Stimulated activated CD8-positive, alpha-beta memory T cell treated with anti-CD3 and anti-CD28 coated beads, Interleukin-2, amount 100 ng/mL, for 48 hours (primary cell): Measurements from ENCODE around the gene TTC38.
"Not testable (repeated sequence)": the region's sequence is repeated elsewhere in the genome, so short reads cannot be mapped to it uniquely, and the experiment has no call there.

ENCODE experiments used
- DNase-seq, 2 donors: peaks; one replicate each; pipeline ENCODE4 v3.0.0-alpha.2; 2020; ENCODE audit warnings: low read depth in 2 of 2

The TTC38 gene

DNA sequence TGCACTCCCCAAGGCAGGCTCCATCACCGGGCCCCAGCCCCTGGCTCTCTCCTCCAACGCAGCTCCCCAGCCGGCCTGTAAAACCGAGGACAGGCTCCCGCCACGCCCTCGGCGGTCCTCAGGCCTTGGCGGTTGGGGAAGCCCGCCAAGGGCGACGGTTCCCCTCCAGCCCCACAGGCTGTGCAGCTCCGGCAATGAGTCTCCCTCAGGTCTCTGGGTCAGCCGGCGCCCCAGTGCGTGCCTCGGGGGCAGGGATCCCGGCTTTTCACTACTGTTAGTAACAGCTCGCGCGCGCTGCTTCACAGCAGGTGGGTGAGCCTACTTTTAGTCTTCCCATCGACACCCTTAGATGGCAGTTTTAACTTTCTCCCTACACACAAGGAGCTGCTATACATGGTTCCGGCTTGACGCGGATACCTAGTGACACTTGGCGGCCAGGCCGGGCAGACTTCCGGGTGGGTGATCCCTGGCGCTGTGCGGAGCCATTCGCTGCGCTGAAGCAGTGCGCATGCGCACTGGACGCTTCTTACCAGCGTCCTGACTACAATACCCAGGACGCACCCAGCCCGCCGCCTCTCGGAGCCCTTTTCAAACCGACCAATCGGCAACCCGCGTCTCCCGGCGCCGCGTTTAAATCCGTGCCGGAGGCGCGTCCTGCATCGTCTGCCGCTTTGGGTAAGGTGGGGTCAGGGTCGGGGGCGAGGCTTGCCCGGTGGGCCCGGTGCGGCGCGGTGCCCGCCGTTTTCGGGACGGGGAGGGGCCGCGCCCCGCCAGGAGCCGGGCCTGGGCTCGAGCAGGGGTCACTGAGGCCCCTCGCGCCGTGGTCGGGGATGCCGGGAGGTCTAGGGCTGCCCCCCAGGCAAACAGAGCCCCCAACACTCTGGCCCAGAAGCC, 28.7 kb downstream of the TTC38 start, which contains the start of gene GTSE1:
Gene GTSE1 (plus strand): TSS at position 614 of the 894 bp plus-strand sequence. CDS start 531 bp downstream, outside the sequence.
- DNase-seq, result peak; percentile 96 to 97

DNA sequence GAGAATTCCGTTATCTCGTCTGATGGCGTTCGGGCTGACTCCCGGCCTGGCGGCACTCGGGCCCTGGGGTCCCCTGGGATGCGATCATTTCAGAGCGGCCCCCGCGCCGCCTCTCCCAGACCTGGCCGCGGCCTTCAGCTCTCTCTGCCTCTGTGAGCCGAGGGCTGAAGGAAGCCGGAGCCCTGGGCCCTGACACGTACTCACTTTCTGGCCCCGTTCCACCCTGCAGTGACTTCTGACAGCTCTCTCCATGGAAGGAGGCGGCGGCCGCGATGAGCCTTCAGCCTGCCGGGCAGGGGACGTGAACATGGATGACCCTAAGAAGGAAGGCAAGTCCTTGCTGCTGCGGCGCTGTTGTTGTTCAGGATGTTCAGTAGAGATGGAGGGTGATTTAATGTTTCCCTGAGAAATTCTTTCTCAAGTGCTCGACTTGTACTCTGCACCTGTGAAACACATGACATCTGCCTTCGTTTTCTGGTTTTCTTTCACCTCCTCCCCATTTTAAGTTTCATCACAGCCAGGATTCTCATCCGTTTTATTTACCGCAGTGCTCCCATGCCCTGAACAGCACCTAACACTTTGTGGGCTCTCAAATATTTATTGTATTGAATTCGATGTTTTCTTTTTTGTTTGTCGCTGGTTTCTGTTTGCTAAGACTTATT, 29.5 kb downstream of the TTC38 start:
- DNase-seq, result no peak

DNA sequence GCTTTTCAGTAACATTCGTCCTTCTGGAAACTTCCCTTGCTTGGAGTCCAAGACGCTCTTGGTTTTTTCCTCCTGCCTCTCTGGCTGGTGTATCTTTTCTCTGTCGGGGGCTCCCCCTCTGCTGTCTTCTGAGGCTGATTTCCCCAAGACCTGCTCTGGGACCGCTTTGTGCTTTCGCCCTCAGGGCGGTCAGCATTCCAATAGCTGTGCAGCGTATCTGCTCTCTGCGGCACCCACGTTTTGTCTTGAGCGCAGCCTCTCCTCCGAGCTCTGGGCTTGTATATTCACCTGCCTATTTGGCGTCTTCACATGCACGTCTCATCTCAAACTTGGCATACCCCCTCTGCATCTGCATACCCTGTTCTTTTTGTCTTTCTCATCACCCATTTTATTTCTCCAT, 31.3 kb downstream of the TTC38 start:
- DNase-seq, result no peak

DNA sequence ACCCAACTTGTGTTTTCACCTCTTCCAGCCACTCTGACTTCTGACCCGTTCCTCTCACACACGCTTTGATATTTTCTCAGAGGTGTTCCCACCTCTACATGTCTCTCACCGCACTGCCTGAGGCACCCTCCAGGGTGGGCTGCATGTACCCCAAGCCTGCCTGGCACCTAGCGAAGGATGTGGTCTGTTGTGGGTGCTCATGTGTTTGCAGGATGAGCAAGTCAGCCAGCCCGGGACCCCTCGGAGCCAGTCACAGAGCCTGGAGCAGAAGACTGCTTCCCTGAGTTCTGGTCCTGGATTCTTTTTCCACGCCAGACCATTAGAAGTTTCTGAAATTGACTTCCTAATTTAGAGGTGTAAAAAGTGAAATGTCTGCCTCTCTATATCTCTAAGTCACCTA, 32.7 kb downstream of the TTC38 start:
- no peak for DNase-seq

DNA sequence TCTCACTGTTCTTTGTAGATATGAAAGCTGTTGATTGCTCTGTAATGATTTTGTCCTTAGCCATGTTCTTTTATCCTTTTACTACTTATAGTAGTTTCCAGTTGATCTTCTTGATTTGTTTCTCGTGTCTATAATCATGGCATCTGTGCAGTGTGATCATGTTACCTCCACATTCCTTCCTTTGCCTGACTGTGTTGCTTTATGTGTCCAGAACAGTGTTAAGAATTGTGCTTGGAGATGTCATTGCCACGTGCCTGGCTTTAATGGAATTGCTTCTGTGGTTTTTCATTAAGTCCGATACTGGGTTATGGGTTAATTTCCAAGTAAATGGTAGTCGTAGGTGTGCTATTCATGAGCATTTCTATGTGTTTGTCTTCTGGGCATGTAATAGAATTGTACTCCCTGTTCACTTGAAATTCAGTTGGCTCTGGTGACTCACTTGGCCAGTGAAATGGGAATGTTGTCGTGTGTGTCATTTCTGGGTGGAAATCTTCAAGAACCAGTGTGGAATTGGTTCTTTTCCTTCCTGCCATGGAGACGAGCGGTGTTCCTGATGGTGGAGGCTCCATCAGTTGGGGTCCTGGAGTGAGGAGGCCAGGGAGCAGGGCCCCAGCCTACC, 35.6 kb downstream of the TTC38 start:
- no peak for DNase-seq

DNA sequence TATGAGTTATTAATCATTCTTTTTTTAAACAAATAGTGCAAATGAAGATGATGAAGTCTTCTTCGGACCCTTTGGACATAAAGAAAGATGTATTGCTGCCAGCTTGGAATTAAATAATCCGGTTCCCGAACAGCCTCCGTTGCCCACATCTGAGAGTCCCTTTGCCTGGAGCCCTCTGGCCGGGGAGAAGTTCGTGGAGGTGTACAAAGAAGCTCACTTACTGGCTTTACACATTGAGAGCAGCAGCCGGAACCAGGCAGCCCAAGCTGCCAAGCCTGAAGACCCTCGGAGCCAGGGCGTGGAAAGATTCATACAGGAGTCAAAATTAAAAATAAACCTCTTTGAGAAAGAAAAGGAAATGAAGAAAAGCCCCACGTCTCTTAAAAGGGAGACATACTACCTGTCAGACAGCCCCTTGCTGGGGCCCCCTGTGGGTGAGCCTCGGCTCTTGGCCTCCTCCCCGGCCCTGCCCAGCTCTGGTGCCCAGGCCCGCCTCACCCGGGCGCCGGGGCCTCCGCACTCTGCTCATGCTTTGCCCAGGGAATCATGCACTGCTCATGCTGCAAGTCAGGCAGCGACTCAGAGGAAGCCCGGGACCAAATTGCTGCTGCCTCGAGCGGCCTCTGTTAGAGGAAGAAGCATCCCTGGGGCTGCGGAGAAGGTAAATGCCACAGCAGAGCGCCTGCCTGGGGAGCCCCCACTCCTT, 40.6 kb downstream of the TTC38 start:
- no peak for DNase-seq

DNA sequence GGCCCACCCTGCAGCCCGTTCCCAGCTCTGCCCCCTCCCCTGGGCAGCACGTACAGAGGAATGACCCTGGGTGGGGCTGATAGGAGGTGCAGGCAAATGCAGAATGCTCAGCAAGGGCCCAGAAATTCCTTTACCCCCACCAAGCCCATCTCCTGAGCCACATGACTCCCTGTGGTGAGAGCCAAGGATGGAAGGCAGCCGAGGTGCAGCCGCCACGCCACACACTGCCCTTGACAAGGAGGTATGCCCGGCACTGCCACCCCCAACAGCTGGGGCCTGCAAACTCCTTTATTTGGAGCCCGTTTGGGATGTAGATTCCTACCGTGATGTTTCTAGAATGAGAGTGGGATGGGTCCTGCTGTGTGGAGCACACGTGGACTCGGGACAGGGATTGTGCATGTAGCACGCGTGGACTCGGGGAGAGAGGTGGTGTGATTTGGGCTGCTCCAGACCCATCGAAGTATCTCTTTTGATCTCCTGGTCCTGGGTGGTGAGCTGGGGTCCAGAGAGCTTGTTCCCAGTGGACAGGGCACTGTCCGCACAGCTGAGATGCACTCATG, 41.8 kb downstream of the TTC38 start:
- no peak for DNase-seq

DNA sequence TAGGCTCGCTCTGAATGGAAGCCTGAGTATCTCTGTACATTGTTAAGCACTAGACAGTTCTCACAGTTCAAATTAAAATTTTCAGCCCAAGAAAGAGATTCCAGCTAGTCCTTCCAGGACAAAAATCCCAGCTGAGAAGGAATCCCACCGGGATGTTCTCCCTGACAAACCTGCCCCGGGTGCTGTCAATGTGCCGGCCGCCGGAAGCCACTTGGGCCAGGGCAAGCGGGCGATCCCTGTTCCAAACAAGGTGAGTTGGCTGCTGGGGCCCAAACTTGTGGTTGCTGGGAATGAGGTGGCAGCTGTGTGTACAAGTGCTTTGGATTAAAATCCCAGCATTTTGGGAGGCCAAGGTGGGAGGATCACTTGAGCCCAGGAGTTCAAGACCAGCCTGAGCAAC, 44.2 kb downstream of the TTC38 start:
- DNase-seq, result no peak

DNA sequence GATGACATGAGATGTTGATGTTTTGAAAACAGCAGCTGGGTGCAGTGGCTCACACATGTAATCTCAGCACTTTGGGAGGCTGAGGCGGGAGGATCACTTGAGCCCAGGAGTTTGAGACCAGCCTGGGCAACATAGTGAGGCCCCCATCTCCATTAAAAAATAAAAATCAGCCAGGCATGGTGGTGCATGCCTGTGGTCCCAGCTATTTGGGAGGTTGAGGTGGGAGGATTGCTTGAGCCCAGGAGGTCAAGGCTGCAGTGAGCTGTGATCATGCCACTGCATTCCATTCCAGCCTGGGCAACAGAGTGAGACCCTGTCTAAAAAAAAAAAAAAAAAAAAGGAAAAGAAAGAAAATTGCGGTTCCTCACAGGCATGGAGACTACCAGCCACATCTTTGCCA, 45.0 kb downstream of the TTC38 start:
- not testable (repeated sequence) for DNase-seq

DNA sequence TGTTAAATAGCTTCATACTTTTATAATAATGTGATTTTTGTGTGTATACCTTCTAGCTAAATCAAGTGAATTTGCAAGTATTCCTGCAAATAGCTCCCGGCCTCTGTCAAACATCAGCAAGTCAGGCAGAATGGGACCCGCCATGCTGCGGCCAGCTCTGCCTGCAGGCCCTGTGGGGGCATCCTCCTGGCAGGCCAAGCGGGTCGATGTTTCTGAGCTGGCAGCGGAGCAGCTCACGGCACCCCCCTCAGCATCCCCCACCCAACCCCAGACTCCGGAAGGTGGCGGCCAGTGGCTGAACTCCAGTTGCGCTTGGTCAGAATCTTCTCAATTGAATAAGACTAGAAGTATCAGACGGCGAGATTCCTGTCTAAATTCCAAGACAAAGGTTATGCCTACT, 48.2 kb downstream of the TTC38 start:
- DNase-seq, result no peak

DNA sequence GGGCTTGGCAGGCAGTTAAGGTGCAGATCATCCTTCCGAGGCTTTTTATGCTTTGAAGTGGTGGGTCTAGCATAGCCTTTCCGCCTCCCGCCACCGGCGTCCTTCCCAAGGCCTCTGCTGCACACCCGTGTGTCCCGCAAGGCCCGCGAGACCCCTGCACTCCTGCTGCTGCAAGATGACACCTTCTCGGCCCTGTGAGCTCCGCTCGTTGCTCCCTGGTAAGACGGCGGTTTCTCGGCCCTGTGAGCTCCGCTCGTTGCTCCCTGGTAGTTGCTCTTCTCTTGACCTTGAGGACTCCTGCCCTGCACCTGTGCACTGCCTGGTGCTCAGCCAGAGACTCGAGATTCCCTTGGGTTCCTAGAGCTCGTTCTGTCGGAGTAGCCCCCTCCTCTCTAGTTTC, 49.8 kb downstream of the TTC38 start:
- DNase-seq, result no peak

DNA sequence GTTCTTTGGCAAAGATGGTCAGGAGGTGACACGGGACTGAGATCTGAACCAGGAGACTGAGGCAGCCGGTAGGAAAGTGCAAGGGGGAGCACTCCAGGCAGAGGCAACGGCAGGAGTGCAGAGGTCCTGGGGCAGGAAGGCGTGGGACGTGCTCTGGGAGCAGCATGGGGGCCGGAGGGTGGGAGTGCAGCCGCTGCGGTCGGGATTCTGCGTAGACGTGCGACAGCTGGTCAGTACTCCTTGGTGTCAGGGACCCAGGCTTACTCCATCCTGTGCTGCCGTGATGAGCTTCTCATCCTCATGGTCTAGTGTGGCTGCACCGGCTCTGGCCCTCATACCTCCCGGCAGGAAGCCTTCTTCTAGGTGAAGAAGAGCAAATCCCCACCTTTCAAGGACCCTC, 50.8 kb downstream of the TTC38 start:
- DNase-seq, result no peak

DNA sequence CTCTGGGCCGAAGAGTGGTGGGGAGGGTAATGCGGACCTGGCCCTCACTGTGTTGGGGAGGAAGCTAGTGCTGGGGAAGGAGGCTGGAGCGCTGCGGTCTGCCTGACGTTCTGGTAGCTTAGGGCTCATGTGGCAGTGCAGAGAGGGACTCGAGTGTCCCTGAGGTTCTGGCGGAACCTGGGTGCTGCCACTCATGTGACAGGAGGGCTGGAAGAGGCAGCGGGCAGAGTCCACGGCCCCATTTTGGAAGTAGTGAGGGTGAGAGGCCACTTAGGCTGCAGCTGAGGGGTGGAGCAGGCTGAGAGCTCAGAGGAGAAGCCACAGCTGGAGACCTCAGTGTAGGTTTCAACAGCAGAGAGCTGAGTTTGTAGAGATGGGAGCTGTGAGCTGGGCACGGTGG, 51.5 kb downstream of the TTC38 start:
- no peak for DNase-seq

DNA sequence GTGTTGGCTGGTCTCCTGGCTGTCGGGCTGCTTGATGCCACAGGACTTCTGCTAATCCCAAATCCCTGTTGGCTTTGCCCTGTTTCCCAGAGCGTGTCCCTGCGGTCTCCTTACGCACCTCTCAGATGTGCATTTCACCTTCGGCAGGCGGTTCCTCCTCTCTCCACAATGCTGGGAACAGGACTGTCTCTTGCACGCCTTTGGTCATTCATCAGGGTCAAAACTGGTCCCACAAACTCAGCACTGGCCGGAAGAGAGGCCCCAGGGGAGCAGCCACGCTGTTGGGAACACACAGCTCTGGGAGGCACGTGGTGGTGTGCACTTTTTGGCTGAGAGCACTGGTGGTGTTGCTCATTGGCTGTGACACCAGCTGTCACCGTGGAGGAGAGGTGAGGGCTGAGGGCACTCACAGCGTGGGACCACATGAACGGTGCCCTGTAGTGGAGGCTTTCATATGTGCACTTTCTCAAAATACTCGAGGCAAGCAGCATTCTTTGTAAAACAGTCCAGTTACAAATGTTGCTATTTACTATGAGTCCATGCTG, 52.4 kb downstream of the TTC38 start:
- DNase-seq, result no peak

DNA sequence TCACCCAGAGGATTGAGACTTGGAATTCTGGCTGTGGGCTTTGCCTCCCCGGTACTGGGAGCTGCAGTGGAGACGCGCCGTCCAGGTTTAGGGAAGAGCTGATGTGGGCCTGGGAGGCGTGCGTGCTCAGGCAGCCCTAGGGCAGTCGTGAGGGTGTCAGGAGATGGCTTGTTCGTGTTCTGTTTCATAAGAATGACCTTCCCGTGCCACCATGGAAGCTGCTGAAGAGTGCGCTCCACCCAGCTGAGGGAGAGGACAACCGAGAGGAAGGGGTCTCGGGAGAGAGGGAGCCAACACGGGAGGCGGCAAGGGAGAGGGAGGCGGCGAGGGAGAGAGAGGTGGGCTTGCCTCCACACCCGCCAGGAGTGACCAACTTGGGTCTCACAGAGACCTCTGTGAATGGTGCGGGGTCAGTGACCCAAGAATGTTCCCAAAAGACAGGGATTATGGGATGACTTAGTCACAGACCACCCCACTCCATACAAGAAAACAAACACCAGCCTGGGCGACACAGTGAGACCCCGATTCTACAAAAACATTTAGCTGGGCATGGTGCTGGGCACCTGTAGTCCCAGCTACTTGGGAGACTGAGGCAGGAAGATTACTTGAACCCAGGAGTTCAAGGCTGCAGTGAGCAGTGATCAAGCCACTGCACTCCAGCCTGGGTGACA, 53.0 kb downstream of the TTC38 start:
- no peak for DNase-seq

DNA sequence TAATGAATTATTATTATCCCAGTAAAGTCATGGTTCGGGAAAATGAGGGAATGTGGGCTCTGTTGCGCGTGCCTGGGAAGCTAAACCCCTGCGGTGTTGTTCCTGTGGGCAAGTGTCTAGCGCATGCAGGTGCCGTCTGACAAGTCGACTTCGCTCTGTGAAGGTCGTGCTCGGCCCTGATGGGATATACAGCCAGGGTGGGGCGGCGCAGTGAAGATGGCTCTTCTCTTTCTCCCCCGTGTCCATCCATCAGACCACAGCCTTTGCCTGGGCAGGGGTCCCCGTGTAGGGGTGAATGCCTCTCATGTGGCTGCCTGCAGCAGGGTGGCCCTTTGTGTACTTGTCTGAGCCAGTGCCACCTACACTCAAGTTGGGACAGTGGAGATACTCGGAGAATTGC, 54.9 kb downstream of the TTC38 start:
- DNase-seq, result no peak

DNA sequence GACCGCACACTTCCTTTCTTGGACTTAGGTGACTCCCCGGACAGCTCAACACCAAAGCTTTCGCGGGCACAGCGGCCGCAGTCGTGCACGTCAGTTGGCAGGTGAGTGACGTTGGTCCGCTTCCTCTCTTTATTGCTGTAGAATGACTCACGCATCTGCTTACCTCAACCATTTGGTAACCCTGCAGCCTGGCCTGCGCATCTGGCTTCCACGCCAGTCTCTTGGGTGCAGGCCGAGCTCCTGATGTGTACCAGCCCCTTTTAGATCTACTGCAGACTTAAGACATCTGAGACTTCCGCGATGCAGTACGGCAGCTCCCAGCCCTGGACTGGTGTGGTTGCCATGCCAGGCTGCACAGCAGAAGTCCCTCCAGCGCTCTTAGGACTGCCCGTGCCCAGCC, 55.4 kb downstream of the TTC38 start:
- no peak for DNase-seq

DNA sequence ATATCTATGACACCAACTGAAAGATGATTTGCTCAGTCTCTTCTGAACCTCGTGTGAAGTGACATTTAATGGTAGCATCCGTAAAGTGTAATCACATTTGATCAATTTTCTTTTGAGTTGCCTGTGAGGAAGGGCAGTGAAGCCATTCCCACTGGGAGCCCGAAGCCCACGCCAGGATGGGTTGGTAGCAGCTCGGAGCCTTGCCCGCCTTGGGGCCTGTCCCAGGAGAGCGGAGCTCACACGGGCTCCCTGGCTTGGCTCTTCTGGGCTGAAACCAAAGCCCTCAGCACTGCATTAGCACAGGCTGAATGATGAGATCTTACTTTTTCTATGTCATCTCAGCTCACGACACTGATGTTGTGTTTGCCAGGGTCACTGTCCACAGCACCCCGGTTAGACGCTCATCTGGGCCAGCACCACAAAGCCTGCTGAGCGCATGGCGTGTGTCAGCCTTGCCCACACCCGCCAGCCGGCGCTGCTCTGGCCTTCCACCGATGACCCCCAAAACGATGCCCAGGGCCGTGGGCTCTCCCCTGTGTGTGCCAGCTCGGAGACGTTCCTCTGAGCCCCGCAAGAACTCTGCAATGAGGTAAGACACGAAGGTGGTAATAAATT, 58.4 kb downstream of the TTC38 start:
- no peak for DNase-seq

DNA sequence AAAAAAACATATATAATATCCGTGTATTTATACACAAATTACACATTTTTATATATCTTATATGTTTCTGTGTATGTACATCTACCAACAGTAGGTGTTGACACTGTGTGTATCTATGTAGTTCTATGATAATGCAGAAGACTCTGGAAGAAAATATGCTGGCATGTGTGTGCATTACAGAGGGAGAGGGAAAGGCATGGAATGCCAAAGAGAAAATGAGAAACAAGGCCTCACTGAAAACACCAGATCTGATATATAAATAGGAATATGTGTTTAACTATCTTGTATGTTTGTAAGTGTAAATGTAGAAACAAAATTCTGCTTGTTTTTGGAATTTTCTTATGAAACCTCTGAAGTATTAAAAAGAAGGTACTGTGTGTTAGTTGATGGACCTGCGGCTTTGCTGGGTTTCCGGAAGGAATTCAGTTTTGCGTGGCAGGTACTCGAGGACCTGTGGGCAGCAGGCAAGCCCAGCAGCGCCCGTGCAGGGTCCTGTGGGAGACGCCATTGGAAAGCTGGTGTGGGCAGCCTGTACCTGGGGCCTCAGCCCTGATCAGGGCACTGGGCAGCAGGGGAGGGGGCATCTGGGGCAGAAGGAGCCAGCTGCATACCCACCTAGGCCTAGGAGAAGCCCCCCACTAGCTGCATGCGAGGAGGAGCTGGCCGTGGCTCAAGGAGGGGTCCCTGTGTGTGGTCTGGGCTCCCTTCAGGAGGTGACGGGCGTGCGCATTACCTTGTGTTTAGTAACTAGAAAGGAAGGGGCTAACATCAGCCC, 60.1 kb downstream of the TTC38 start:
- no peak for DNase-seq

DNA sequence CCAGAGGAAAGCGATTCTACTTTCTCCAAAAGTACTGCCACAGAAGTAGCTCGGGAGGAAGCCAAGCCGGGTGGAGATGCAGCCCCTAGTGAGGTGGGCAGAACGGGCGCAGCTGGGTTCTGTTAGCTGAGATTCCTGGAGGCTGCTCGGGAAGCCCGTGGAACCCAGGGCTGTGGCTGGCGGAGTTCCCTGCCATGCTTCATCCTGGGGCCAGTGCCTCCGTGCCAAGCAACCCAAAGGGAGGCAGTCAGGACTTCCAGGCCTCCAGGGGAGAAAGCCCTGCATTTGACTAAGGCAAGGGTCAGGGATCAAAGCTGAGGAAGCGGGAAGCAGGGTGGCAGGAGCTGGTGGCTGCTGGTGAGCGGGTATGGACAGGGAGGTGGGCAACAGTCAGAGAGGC, 61.0 kb downstream of the TTC38 start:
- DNase-seq, result no peak
